ENCODE measurements around the gene GALNT1.

Gene GALNT1

DNA sequence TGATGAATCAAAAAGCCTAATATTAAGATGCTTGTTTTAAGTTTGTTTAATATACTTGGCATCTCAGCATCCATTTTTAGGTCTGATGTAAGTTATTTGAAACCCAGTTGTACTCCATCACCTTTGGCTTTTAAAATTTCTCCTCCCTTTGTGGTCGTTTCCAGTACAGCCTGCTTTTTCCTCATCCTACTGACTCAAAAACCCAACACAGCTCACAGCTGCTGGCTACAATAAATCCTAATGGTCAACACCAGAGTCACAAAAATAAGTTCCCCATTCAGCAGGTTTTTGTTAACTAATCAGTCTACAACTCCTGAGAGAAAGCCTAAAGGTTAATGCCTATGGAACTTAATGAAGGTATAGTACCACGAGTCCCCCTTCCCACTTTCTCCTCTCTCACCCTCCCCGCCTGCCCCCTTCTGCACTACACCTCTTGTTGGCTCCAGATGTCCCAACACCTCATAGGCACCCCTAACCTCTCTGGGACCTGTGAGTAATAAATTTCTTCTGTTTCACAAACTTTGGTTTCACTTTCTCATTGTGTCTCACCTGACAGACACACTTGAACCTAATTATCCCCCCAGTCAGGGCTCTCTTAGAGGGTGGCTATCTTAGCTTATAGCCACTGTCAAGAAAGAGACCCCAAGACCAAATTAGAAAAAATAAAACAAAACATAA lies 148.6 kb downstream of the GALNT1 start:
- no peak for DNase-seq

DNA sequence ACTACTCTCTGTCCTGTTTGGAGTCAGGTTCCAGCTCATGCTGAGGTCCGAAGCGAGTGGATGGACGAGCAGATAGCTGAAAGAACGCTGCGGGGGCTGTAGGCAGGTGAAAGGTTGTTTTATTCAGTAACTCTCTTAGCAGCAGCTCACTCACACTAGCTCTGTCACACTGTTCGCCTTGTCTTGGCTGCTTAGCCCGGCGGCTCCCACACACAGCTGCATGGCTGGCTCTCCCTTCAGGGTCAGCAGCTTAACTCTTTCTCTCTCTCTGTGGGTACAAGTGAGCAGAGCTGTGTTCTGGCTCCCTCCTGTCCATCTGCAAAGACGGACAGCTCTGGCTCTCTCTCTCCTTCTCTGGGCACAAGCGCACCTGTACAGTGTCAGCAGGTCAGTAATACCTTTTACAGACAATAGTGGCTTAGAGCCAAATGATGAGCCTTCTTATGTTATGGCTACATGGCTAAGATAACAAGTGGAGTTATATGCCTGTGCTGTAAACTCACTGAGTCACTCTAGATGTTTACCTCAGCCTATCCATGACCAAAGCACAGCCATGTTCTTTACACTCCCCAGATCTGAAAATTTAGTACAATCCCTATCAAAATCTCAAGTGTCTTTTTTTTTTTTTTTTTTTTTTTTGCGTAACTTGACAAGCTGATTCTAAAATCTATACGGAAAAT lies 149.3 kb downstream of the GALNT1 start:
- no peak for DNase-seq

DNA sequence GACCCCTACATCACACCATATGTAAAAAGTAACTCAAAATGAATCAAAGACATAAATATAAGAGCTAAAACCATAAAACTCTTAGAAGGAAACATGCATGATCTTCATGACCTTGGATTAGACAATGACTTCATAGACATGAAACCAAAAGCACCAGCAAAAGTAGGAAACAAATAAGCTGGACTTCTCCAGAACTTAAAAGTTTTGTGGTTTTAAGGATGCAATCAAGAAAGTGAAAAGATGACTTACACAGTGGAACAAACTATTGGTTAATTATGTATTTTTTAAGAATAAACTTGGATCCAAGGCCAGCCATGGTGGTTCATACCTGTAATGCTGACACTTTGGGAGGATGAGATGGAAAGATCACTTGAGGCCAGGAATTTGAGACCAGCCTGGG lies 150.2 kb downstream of the GALNT1 start:
- DNase-seq: no peak

DNA sequence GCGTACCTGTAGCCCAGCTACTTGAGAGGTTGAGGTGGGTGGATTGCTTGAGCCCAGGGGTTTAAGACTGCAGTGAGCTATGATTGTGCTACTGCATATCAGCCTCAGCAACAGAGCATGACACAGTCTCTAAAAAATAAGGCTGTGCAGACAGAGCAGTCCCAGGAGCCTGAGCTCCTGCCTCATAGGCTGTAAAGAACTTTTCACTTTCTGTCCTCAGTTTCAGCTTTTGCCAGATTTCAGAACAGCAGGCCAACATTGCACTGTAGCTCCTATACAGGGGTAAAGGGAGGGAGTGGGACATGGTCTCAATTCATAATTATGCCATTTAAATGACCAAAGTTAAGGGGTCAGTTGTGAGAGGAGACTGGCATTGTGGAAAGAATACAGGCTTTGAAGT lies 150.6 kb downstream of the GALNT1 start:
- no peak for DNase-seq

DNA sequence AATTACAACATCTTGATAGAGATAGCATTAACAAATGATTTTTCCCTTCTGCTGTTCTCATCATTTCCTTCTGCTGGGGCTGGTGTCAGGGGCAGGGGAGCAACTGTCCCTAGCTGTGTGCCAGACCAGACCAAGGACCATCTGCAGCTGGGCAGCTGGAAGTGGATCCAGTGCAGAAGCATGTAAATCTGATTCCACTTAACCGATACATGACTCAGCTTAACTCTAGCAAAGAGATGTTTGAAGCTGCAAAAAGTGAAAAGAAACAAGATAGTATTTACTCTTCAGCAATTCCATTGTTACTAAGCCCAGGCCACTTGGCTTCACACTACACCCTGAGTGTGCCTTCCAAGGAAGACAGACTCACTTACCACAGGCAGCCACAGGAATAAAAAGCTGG lies 151.1 kb downstream of the GALNT1 start:
- no peak for DNase-seq

DNA sequence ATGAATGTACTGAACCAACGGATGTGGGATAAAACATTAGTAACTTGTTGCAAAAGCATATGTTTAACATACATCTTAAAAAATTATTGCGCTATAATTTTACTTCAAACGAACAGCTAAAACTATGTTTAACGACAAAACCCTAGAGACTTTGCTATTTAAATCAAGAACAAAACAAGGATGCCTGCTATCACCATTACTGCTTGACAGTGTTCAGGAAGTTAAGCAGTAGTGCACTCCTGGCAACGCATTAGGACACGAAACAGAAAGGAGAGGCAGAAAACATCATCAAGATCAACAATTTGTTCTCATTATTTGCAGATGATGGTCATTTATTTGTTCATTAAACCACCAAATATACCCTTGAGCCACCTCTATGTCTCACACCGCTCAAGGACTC lies 151.9 kb downstream of the GALNT1 start:
- no peak for DNase-seq

DNA sequence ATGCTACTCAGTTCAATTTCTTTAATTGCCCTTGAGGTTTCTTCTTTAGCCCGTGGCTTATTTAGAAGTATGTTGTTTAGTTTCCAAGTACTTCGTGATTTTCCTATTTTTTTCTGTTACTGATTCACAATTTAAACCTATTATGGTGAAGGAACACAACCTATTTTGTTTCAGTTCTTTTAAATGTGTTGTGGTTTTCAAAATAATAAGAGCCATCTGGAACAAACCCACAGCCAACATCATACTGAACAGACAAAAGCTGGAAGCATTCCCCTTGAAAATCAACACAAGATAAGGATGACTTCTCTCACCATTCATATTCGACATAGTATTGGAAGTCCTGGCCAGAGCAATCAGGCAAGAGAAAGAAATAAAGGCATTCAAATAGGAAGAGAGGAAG lies 155.2 kb downstream of the GALNT1 start:
- DNase-seq: no peak

DNA sequence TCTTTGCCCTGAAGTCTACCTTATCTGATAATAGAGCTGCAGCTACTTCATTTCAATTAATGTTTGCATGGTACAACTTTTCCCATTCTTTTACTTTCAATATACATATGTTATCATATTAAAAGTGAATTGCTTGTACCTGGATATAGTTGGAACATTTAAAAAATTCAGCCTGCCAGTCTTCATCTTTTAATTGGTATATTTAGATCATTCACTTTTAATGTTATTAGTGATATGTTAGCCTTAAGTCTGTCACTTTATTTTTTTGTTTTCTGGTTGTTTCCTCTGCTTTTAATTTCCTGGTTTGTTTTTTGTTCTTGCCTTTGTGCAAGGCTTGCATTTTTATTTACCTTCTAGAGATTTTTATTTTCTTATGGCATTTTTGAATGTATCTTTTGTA lies 158.2 kb downstream of the GALNT1 start:
- no peak for DNase-seq

DNA sequence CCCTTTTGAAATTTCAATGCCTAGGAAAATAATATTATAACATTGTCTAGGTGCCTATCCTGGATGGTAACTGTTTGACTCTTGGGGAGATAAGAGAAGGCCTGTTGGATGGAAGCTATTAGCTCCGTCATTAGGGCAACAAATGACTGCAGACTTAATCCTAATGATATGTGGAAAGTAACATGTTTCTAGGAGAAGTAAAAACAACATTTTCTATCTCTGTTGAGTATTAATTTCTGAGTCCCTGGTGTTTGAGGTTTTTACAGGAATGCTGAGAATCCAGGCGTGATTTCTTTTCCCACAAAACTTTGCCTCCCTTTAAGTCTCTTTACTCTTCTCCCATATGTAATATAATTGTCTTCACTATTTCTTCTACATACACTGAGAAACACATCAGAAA lies 159.1 kb downstream of the GALNT1 start:
- DNase-seq: no peak

DNA sequence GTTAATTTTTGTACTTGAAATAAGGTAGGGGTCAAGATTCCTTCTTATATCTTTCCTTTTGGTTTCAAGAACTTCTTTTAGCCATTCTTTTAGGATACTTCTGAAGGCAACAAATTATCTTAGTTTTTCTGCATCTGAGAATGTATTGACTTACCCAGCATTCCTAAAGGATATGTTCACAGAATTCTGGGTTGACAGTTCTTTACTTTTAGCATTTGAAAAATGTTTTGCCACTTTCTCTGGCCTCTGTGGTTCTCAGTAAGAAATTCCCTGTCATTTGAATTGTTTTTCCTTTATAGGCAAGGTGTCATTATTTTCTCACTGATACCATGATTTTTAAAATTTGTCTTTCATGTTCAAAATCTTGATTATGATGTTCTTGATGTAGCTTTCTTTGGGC lies 162.4 kb downstream of the GALNT1 start:
- no peak for DNase-seq

DNA sequence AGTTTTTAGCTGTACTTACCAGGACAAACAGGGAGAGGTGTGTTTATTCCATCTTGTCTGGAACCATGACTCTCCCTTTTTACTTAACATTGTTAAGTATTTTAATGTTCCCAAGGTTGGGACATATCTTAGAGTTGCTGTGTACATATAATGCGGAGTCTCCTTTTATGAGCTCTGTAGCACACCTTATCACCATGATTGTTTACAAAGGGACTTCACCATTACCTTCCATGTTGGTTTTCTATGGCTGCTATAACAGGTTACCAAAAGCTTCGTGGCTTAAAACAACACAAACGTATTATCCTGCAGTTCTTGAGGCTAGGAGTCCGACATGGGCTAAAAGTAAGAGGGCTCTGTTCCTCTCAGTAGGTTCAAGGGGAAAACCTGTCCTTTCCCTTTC lies 164.3 kb downstream of the GALNT1 start:
- DNase-seq: no peak

DNA sequence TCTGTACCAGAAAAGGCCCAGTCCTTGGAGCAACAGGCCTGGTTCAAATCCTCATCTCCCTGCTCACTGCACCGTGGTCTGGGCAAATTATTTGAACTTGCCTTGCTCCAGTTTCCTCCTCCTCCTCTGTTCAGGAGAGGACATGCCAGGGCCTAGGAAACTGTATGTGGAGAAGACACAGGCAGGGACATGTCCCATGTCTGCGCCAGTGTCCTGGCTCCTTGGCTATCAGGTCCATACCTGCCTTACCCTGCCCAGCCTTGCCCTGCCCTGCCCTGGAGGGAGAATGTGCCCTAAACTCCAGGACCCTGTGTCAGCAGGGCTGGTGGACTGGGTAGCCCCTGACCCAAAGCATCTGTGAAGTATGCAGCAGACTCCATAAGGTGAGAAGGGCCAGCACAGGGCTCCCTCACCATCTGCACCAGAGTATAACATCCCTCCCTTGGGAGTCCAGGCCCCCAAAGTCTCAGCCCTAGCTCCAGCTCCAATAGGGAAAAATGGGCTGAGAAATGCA lies 165.3 kb downstream of the GALNT1 start:
- no peak for DNase-seq

DNA sequence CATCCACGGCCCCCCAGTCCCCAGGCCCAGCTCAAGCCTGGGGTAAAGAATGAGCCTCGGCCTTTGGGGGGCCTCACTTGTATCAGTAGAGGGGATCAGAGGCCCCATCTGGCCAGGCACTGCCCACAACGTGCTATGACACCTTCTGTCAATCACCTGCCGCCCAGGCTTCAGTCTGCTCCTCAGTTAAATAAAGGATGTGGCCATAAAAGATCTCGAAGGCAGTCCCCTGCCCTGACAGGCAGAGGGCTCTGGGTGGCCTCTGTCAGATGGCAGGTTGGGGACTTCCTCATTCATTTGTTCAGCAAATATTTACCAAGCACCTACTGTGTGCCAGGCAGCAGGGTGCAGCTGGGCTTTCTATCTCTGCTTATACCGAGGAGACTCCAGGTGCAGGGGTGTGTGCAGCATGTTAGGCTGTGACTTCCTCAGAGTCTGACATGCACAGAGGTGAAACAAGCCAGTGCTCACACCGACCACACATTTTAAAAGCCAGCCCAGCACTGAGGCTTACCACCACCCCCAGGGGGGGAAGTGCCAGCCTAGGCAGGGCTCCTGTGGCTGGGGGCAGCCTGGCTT lies 166.4 kb downstream of the GALNT1 start:
- DNase-seq: no peak

DNA sequence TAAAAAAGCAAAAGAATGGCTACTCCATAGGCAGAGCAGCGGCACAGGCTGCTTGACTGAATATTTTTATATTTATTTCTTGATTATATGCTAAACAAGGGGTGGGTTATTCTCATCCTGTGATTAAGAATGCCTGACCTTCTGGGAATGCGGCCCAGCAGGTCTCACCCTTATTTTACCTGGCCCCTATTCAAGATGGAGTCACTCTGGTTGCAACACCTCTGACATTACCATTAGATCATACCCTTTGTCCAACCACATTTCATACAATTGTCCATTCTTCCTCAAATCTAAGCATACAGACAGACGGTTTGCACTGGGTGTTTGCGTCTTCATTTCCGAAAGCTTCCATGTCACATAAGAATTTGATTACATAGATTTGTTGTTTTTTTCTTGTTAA lies 168.2 kb downstream of the GALNT1 start:
- DNase-seq: no peak

DNA sequence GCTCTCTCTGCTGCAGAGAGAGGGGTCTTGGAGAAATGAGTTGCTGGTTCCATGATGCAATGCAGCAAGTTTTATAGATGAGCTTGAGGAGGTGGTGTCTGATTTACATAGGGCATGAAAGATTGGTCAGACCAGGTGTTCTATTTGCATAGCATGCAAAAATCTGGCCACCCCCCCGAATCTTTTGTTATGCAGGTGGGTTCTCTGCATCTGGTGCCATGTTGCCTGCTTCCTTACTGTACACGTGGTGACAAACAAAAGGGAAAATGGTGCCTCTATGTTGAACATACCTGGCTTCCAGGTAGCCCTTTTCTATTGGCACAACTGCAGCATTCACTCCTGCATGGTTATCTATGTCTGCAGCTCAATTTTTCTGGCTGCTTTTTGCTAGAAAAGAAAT lies 169.4 kb downstream of the GALNT1 start:
- DNase-seq: no peak

DNA sequence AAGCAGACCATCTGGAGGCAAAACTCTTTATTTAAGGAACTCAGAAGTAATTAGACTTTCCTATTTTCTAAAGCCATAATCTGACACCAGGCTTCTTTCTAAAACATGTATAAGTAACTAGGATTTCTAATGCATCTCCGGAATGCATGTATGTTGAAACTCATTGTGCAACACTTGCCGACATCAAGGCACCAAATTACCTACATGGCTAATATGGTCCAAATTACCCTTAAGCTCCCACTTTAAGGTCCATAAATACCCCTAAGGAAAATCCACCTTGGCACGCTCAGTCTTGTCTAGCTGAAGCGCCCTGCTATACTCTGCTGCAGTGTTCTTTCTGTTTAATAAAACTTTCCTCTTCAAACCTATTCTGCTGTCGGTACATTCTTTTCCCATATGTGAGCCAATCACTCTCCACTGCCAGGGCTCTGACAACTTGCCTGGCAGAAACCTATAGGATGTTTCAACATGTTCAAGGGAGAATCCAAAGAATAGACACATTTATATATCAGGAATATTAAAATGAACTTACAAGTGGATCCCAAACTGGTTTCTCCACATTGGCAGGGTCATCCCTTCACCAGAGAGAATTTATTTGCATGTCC lies 171.9 kb downstream of the GALNT1 start:
- no peak for DNase-seq

DNA sequence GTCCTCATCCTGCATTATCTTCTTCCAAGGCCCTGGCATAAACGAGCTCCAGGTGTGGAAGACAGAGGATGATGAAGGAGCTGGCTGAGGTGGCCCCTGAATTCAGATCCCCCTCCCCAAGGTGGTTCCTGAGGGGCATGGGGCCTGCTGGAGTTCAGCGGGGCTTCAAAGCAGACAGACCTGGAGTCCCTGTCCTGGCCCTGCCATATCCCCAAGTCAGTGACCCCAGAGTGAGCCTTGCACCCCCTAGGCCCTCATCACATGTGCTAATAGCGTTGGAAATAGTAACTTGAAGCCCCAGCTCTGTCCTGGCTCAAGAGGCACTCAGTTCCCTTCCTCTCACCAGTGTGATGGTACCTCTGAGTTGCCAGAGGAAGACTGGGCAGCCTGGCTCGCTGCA lies 172.9 kb downstream of the GALNT1 start:
- no peak for DNase-seq

DNA sequence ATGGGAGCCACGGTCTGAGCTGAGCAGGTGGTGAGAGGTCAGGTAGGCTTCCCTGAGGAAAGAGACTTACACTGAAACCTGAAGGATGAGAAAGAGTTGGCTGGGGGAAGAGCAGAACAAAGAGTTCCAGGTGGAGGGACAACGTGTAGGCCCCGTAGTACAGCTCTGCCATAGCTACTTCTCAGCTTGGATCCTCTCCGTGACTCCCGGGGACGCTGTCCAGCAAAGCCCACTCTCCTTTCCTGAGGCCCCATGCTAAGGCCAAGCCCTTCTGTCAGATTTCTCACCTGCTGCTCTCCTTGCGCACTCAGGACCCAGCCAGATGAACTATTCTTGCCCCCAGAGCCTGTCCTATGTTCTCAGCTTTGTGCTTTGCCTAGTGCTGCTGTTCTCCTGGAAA lies 173.8 kb downstream of the GALNT1 start:
- DNase-seq: no peak

DNA sequence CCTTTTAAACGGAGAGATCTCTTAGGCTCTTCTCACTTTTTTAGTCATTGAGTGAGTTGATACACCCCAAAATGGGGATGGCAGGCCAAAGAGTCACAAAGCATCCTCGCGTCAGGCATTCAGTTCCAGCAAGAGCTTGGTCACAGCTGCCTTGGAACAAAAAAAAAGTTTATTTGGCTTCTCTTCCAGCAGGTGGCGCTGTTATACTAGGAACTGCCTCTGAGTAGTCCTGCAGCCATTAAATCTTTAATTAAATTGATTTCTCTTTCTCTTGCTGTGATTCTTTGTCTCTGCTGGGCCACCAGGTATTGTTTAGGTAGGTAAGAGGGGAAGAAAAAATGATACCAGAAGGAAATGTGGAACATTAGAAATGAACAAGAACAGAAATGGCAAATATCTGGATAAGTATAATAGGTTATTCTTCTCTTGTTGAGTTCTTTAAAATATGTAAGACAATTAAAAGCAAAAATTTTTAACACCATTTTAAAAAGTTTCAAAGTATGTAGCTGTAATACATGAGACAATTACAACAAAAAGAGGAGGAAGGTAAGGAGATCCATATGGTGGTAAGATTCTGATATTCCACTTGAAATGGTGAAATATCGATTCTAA lies 175.1 kb downstream of the GALNT1 start:
- peak; percentile 55 for DNase-seq

Measured in NCI-H1417 treated with DMSO at 0.1 percent for 48 hours (cell line).